Measurements from ENCODE around the gene KRTAP4-8.
"Not testable (repeated sequence)": the region's sequence is repeated elsewhere in the genome, so short reads cannot be mapped to it uniquely, and the experiment has no call there.

Gene KRTAP4-8

DNA sequence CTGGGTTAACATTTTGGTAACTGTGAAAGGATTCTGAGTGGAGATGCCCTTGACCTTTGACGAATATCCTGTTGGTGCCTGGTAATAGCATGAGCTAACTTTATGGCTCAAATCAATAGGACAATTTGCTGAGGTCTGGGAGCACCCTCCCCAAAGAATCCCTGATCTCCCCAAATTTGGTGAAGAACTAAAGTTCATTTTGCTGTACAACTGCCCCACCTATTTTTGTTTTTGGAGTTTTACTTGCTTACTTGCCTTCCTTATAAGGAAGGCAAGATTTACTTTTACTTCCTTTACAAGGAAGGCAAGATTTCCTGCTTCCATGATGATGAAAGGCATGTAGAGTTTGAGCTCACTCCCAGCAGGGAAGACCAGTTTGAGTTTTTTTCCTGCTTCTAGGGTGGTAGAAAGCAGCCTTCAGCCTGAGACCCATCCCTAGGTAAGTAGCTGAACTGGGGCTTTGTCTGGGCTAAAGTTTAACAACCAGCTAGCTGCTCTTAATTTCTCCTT is 10.1 kb upstream of the KRTAP4-8 start:
- DNase-seq = no peak

DNA sequence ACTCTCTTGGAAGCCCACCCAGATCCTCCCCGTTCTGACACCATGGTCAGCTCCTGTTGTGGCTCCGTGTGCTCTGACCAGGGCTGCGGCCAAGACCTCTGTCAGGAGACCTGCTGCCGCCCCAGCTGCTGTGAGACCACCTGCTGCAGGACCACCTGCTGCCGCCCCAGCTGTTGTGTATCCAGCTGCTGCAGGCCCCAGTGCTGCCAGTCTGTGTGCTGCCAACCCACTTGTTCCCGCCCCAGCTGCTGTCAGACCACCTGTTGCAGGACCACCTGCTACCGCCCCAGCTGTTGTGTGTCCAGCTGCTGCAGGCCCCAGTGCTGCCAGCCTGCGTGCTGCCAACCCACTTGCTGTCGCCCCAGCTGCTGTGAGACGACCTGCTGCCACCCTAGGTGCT is 7.4 kb upstream of the KRTAP4-8 start, which contains the start of gene KRTAP4-9:
TSS of gene KRTAP4-9 (plus strand) at position 43 of the 400 bp plus-strand sequence. CDS start at position 43, 0 bp downstream.
- not testable (repeated sequence) for DNase-seq

DNA sequence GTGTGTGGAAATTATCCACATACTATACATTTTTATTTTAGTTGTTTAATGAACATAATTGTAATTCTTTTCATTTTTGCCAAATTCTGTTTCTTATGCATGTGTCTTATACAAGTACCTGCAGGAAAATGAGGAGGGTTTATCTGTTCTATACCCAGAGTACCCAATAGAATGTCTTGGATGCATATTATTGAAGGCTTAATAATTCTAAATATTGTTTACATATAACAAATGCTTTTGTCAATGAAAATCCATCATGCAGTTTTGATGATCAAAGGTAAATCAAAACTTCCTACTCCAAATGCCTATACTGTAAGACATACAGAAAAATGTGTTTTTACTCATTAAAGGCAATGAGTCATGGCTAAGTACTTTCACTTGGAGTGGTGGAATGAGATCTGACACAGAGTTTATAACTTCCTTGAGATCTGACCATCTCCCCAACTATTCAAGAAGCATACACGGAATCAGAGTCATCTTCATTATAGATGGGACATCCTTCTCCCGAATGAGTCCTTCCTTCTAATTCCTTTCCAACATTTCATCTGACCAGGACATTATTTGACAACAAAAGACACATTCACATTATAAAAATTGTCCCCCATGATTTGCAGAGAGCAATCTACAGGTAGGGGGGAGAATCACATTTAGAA is 6.6 kb upstream of the KRTAP4-8 start:
- not testable (repeated sequence) for DNase-seq

DNA sequence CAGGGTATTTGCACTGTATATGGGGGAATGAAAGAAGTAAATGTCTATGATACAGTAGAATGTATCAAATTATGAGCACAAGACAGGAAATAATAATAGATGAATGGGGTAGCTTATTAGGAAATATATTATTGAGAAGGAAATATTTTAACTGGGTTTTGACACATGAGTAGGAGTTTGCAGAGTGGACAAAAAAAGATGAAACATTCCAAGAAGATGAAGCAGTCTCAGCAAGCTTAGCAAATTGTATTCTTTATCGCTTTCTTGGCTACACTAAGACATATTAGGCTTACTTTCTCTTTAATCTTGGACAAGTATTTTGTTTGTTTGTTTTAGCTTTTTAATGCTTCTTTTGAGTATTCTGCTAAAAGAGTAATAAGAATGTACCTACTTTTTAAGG is 6.0 kb upstream of the KRTAP4-8 start:
- DNase-seq = no peak

DNA sequence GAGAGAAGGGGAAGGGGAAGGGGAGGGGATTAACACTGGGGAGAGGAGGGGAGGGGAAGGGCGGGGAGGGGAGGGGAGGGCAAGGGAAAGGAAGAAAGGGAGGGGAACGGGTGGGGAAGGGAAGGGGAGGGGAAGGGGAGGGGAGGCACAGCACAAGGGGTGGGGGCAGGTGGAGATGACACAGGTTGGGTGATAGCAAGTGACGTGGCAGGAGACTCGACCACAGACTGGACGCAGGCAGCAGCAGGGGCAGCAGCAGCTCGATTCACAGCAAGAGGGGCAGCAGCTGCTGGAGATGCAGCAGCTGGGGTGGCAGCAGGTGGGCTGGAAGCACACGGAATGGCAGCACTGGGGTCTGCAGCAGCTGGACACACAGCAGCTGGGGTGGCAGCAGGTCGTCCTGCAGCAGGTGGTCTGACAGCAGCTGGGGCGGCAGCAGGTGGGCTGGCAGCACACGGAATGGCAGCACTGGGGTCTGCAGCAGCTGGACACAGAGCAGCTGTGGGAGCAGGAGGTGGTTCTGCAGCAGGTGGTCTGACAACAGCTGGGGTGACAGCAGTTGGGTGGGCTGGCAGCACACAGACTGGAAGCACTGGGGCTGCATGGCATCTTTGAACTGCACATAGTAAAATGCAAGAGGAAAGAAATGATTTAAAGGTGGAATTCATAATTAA is 3.8 kb upstream of the KRTAP4-8 start, which contains the start of gene KRTAP4-16:
TSS of gene KRTAP4-16 (minus strand) at position 624 of the 674 bp plus-strand sequence. CDS start at position 624, 0 bp downstream.
- DNase-seq = no peak

DNA sequence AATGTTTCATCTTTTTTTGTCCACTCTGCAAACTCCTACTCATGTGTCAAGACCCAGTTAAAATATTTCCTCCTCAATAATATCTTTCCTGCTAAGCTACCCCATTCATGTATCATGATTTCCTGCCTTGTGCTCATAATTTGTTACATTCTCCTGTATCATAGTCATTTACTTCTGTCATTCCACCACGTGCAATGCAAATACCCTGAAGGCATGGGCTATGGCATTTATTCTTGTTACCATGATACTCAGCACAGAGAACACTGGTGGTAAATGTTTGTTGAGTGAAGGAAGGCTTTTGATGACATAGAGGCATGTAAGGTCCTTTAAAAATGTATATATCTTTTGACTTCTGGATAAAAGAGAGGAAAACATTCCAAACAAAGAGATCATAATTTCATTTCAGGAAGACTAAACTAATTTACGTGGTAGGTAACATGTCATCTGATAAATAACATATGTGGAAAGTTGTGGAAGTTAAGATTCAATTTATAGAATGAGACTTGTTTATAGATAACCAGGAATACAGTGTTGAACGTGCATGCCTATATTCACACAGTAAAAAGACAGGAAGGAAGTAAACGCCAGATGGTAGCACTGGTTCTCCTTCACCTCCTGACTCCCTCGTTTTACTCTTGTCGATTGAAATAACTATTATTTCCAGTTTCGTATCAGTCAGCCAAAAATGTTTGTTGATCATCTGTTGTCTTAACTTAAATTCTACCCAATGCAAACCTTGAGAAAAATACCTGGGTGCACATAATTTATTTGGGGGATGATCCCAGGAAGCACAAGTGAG is 1.9 kb upstream of the KRTAP4-8 start:
- not testable (repeated sequence) for DNase-seq

DNA sequence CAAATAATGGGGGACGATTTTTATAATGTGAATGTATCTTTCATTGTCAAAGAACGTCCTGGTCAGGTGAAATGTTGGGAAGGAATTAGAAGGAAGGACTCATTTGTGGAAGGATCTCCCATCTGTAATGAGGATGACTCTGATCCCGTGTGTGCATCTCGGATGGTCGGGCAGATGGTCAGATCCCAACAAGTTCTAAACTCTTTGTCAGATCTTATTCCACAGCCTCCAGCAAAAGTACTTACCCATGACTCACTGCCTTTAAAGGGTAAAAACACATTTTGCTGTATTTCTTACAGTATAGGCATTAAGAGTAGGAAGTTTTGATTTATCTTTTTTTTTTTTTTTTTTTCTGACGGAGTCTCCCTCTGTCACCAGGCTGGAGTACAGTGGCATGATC is 539 bp upstream of the KRTAP4-8 start:
- no peak for DNase-seq

DNA sequence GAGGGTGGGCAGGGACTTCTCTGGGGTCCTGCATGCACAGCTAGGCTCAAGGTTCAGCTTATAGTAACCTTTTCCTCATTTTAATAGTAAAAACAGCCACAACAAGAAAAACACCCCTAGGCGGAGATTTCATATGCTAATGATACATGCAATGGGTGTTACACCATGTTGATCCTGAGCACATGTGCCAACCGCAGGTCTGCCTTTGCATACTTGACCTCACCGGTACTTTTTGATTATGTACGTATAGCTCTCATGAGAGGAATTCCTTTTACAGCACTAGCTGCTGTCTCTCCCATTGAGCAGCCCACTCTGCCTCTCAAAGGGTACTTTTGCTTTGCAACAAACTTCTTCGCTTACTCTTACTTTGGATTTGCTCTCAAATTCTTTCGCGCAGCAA is 1.9 kb downstream of the KRTAP4-8 start:
- DNase-seq = no peak

DNA sequence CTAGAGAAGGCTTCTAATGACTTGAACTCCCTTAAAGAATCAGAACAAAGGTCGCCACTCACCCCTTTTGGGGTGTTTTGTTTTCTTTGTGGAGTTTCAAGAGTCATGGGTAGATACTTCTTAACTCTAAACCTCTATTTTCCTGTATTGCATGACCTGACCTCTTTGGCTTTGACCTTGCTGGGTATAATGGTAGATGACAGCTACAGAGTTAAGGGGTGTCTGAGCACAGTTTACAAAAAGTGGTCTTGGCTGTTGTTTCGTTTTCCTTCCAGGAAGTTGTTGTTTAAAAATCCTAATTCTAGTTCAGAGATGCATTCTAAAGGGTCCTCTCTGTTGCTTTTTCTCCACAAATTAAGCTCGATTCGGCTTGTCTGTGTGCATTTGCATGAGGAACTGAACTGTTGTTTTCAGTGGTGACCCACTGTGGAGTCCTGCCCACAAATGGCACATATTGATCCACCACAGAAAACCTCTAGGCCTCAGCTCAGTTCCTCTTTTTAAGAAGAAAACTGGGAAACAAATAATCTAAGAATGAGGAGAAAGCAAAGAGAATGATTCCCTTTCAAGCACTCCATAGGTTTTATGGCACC is 9.1 kb downstream of the KRTAP4-8 start:
- not testable (repeated sequence) for DNase-seq

DNA sequence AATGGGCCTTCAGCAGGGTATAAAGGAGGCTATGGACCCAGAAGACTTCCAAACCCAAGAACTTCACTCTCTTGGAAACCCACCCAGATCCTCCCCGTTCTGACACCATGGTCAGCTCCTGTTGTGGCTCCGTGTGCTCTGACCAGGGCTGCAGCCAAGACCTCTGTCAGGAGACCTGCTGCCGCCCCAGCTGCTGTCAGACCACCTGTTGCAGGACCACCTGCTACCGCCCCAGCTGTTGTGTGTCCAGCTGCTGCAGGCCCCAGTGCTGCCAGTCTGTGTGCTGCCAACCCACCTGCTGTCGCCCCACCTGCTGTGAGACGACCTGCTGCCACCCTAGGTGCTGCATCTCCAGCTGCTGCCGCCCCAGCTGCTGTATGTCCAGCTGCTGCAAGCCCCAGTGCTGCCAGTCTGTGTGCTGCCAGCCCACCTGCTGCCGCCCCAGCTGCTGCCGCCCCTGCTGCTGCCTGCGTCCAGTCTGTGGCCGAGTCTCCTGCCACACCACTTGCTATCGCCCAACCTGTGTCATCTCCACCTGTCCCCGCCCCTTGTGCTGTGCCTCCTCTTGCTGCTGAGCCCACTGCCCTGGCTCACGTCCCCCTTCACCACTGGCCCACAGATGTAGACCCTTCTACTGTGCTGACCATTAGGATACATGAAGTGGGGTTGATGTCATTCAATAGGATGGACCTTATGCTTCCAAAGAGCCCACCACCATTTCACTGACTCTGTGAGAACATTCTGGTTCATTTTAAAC is 13.7 kb downstream of the KRTAP4-8 start, which contains the start of gene KRTAP4-7:
TSS of gene KRTAP4-7 (plus strand) at position 51 of the 757 bp plus-strand sequence. CDS start at position 108, 57 bp downstream.
- DNase-seq = not testable (repeated sequence)

DNA sequence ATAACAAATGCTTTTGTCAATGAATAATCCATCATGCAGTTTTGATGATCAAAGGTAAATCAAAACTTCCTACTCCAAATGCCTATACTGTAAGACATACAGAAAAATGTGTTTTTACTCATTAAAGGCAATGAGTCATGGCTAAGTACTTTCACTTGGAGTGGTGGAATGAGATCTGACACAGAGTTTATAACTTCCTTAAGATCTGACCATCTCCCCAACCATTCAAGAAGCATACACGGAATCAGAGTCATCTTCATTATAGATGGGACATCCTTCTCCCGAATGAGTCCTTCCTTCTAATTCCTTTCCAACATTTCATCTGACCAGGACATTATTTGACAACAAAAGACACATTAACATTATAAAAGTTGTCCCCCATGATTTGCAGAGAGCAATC is 14.5 kb downstream of the KRTAP4-8 start:
- not testable (repeated sequence) for DNase-seq

DNA sequence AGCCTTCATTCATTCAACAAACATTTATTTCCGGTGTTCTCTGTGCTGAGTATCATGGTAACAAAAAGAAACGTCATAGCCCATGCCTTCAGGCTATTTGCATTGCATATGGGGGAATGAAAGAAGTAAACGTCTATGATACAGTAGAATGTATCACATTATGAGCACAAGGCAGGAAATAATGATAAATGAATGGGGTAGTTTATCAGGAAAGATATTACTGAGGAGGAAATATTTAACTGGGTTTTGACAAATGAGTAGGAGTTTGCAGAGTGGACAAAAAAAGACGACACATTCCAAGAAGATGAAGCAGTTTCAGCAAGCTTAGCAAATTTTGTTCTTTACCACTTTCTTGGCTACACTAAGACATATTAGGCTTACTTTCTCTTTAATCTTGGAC is 15.3 kb downstream of the KRTAP4-8 start:
- DNase-seq = no peak

DNA sequence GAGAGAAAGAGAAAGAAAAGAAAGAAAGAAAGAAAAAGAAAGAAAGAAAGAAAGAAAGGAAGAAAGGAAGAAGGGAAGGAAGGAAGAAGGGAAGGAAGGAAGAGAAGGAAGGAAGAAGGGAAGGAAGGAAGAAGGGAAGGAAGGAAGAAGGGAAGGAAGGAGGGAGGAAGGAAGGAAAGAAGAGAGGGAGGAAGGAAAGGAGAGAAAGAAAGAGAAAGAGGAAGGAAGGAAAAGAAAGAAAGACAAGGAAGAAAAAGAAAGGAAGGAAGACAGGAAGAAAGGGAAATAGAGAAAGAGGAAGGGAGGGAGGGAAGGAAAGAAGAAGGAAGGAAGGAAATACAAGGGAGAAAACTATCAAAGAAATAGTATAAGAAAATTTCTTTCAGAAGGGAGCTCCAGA is 21.2 kb downstream of the KRTAP4-8 start:
- DNase-seq = no peak

DNA sequence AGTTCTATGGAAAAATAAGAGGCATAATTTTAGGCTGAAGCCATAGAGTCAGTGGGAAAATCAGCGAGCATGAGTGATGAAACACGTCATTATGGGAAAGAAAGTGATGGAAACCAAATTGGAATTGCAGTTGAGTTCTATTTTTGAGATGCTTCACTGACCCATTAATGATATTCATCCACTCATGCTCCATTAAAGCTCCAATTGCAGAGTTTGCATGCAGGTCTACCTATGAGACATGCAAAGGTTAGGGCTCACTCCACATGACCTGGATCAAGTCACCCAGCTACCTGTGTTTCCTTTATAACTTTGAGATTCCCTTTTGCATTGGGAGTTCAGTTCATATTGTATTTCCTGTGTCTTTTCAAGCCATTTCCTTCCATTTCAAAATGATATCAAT is 24.3 kb downstream of the KRTAP4-8 start:
- no peak for DNase-seq

DNA sequence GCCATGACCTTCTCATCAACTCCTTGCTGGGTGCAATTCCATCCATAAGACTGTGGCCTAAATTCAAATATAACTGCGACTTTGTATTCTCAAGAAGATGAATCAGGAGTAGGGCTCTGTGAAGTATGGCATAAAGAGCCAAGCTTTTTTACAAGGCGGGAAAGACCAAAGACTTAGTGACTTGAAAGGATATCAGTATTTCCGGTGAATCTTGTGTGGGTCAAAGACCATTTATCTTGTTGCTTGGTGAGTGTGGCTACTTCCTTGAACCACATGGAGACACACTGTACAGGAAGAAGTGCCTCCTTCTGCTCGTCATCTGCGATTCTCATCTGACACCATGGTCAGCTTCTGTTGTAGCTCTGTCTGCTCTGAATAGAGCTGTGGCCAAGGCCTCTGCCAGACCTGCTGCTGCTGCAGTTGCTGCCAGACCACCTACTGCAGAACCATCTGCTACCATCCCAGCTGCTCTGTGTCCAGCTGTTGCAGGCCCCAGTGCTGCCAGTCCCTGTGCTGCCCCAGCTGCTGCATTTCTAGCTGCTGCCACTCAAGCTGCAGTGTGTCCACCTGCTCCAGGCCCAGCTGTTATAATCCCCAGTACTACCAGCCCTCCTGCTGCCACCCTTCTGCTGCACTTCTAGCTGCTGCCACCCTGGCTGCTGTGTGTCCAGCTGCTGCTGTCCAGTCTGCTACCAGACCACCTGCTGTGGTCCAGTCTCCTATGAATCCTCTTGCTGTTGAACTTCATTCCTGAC is 26.2 kb downstream of the KRTAP4-8 start:
- no peak for DNase-seq

DNA sequence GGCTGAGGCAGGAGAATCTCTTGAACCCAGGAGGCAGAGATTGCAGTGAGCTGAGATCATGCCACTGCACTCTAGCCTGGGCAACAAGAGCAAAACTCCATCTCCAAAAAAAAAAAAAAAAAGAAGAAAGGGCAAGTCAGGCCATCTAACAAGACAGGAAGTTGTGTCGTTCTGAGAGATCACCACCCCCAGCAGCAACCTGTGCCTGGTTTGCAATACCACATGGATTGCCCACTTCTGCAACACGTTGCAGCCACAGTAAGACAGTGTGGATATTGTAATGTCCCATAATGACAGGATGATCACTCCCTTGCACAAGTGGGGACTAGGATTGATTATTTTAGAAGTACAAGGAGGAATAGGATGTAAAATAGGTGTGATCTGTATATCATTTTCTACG is 28.9 kb downstream of the KRTAP4-8 start:
- no peak for DNase-seq

DNA sequence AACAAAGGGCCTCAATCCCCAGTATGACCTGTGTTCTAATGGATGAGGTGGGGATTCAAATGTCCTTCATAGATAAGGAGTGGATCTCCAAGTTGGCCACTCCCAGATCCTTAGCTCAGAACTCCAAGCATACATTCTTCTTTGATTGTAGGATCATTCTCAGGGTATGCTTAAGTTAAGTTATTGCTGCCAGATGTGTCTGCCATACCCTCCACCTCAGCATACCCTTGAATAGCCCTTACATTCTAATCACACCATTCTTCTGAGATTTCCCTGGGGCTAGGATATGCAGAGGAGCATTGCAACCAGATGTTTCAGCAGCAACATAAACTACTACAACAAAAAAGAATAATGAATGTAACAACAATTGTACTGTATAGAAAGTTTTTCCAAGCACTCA is 30.7 kb downstream of the KRTAP4-8 start:
- DNase-seq = no peak

DNA sequence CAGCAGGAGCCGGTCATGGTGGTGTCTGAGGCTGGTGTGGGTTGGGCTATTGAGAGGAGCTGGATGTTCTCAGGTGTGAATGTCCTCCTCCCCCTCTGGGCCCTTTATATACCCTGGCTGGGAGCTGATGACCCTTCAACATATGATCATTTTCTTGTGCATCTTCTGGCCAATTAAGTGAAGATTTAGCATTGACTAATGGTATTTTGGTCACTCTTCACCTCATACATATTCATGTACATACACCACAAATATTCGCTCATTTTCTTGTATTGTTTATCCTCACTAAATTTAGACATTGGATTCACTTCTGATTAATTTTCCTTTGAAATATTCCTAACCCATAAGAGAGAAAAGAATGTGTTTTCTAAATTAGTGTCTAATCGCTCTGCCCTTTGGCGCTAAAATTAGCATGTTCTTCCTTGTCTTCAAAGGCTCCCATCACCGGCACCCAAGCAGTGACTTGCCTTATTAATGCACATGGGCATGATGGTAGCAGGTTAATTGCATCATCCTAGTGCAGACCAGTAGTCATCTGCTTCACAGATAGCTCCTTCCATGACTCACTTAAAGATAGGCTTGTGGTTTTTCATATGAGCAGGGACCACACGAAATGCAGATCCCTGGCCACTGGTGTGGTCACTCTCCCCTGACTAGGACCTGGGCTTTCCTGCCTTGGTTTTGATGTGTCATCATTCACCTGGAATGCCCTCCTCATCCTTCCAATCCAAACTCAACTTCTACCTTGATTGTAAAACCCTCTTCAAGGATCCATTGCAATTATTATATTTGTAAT is 31.9 kb downstream of the KRTAP4-8 start, which contains the start of gene KRTAP2-4:
TSS of gene KRTAP2-4 (minus strand) at position 51 of the 796 bp plus-strand sequence. CDS start at position 17, 34 bp downstream.
- peak; percentile 9 for DNase-seq

DNA sequence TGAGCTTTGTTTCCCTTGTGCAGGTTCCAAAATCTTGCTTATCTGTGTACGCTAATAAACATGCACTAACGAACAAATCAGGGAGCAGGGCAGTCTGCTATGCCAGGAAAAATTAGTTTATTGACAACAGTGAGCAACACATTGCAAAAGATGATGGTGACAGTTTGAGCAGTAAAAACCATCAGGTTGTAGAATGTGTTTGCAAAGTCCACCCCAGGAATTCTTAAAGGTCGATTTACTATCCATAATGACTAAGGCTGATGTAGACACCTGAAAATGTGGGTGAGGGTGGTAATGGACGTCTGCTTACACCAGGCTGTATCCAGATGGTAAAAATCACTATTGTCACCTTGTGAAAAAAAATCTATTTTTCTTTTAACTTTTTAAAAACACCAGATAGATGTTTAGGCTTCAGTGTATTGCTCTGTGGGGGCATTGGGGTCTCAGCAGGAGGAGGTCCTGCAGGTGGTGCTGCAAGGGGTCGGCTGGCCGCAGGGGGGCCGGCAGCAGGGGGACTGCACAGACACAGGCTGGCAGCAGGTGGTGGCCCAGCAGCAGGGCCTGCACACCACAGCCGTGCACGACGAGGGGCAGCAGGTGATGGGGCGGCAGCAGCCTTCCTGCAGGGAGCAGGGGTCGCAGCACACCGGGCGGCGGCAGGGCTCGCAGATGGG is 32.8 kb downstream of the KRTAP4-8 start:
- not testable (repeated sequence) for DNase-seq

DNA sequence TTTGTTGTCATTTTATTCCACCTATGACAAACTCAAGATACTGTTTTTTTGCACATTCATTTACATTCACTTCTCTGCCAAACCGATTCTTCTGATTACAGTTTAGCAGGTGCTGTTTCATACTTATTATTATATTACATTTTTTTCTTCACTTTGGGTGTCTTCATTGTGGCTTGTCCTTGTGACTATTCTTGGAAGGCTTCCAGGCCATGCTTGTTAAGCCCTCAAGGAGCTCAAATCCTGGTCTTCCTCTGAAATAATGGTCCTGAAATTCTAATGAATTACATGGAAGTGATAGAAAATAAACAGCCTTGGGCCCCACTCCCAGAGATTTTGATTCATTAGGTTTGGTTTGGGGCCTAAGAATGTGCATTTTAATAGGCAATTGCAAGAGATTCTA is 33.6 kb downstream of the KRTAP4-8 start:
- DNase-seq = no peak
